HG03442 (cell line): Measurements from ENCODE around the gene EEFSEC.

Experiments used
- ATAC-seq: cut with Tn5 transposase; IDR thresholded peaks from one replicate; pipeline ENCODE4 v1.9.1; 2021; ENCODE audit warnings: mild to moderate bottlenecking, moderate library complexity; ENCODE audit not compliant: unreplicated experiment

Gene EEFSEC

GRCh38 chr3:128283421-128283820, 130.1 kb downstream of the EEFSEC start:
- no peak for ATAC-seq

GRCh38 chr3:128285042-128285966, 132.0 kb downstream of the EEFSEC start:
- ATAC-seq, result no peak

GRCh38 chr3:128285967-128286321, 132.7 kb downstream of the EEFSEC start:
- ATAC-seq, result no peak

- ATAC-seq, result no peak
Measured at GRCh38 chr3:128286691-128287090, 133.4 kb downstream of the EEFSEC start.

- ATAC-seq, result no peak
Measured at GRCh38 chr3:128287216-128287615, 133.9 kb downstream of the EEFSEC start.

GRCh38 chr3:128289534-128289933, 136.3 kb downstream of the EEFSEC start:
- no peak for ATAC-seq

GRCh38 chr3:128290484-128290883, 137.2 kb downstream of the EEFSEC start:
- ATAC-seq, result no peak

GRCh38 chr3:128293930-128294329, 140.6 kb downstream of the EEFSEC start:
- ATAC-seq, result no peak

GRCh38 chr3:128294999-128295468, 141.8 kb downstream of the EEFSEC start:
- no peak for ATAC-seq

- no peak for ATAC-seq
Measured at GRCh38 chr3:128296469-128297251, 143.4 kb downstream of the EEFSEC start.

- ATAC-seq, result no peak
Measured at GRCh38 chr3:128297401-128298138, 144.3 kb downstream of the EEFSEC start.

GRCh38 chr3:128301186-128302023, 148.1 kb downstream of the EEFSEC start:
- no peak for ATAC-seq

- ATAC-seq, result no peak
Measured at GRCh38 chr3:128306481-128306880, 153.2 kb downstream of the EEFSEC start.

GRCh38 chr3:128307029-128307633, 153.8 kb downstream of the EEFSEC start:
- ATAC-seq, result no peak

- no peak for ATAC-seq
Measured at GRCh38 chr3:128307781-128308469, 154.6 kb downstream of the EEFSEC start.

GRCh38 chr3:128309026-128309425, 155.7 kb downstream of the EEFSEC start:
- no peak for ATAC-seq

- ATAC-seq, result no peak
Measured at GRCh38 chr3:128310286-128311058, 157.2 kb downstream of the EEFSEC start.

GRCh38 chr3:128311441-128311844, 158.2 kb downstream of the EEFSEC start:
- ATAC-seq, result no peak
